ENCODE results near the gene YWHAH.

The YWHAH gene

DNA sequence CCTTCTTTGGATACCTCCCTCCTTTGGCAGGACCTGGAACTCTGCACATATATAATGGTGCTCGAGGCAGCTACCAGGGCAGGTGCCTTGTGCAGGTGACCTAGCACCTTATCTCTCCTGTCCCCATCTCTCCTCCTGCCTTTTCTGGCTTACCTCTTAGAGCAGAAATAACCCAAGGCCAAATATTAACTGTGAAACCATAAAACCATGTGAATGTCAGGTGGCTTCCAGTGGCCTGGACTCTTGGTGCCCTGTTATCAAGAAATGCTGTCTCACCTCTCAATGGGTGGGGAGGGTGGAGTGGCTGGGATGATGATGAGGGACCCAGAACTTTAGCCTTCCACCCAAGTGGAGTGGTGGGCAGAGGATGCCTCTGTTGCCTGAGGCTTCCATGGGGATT is 42.9 kb downstream of the YWHAH start:
- TF ChIP-seq, protein P1, sequence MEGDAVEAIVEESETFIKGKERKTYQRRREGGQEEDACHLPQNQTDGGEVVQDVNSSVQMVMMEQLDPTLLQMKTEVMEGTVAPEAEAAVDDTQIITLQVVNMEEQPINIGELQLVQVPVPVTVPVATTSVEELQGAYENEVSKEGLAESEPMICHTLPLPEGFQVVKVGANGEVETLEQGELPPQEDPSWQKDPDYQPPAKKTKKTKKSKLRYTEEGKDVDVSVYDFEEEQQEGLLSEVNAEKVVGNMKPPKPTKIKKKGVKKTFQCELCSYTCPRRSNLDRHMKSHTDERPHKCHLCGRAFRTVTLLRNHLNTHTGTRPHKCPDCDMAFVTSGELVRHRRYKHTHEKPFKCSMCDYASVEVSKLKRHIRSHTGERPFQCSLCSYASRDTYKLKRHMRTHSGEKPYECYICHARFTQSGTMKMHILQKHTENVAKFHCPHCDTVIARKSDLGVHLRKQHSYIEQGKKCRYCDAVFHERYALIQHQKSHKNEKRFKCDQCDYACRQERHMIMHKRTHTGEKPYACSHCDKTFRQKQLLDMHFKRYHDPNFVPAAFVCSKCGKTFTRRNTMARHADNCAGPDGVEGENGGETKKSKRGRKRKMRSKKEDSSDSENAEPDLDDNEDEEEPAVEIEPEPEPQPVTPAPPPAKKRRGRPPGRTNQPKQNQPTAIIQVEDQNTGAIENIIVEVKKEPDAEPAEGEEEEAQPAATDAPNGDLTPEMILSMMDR (conservative IDR thresholded peaks at IDR 0.05; ENCODE audit: control insufficient read depth, insufficient read depth, low read depth, low read length), result no peak
- no peak for DNase-seq (ENCODE audit: low read depth)
- H3K4me3 ChIP-seq (ENCODE audit: control insufficient read depth, low read depth, low read length), result no peak overlapping the region

DNA sequence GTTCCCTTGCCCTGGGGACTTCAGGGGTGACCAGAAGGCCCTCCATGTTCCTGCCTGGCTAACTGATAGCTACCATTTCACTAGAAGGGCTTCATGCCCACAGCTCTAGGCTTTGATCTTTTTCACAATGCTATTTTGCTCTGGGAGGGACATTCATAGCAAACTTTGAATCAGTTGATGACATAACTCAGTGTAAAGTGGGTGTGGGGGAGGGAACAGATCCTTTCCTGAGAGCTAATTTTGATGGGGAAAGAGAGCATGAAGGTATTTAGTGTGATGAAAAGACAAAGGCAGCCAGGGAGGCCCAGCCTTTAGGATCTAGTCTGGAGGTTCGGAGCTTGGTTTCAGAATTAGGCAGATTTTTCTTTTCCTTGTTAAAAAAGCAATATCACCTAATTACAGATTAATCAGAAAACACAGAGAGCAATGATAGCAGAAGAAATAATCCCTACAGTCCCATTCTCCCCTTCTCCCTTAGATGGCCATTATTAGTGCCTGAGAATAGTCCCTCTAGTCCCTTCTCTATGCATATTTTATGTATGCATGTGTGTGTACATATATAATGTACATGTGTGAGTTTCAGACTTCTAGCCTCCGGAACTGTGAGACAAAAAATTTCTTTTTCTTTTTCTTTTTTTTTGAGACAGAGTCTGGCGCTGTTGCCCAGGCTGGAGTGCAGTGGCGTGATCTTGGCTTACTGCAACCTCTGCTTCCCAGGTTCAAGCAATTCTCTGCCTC is 46.9 kb downstream of the YWHAH start:
- TF ChIP-seq, protein P1 (conservative IDR thresholded peaks at IDR 0.05; ENCODE audit: control insufficient read depth, insufficient read depth, low read depth, low read length), result no peak
- no peak for DNase-seq (ENCODE audit: low read depth)

DNA sequence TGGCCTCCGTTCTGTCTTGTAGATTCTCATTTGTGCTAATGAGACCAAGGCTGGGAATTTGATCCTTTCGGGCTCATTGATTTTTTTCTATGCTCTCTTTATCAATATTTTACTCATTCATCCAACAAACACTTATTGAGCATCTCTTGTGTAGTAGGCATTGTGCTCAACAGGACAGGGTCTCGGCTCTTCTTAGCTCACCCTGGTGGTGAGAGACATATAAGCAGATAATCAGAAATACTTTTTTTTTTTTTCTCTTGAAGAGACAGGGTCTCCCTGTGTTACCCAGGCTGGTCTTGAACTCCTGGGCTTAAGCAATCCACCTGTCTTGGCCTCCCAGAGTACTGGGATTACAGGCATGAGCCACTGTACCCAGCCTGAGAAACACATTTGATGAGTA is 50.7 kb downstream of the YWHAH start:
- H3K4me3 ChIP-seq (ENCODE audit: control insufficient read depth, low read depth, low read length), result no peak overlapping the region
- TF ChIP-seq, protein P1 (conservative IDR thresholded peaks at IDR 0.05; ENCODE audit: control insufficient read depth, insufficient read depth, low read depth, low read length), result peak; percentile 9
- DNase-seq (ENCODE audit: low read depth), result no peak

More for the DNA sequence above, 46.9 kb downstream of the YWHAH start:
- H3K4me3 ChIP-seq (ENCODE audit: control insufficient read depth, low read depth, low read length), result no peak overlapping the region

DNA sequence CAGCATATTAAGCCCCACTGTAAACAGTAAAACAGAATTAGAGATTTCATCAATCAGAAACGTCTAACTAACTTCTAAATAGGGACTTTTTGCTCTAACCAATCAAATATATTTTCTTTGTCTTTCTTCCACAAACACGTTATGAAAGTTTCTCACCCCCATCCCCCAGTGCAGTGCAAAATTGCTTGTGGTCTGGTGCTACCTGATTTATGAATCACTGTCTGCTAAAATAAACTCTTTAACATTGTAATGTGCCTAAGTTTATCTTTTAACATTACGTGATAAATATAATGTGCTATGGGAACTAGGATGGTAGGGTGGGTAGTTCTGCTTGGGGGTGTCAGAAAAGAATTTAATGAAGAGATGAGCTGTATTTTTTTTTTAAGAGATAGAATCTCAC is 51.5 kb downstream of the YWHAH start:
- no peak overlapping the region for H3K4me3 ChIP-seq (ENCODE audit: control insufficient read depth, low read depth, low read length)
- DNase-seq (ENCODE audit: low read depth), result no peak
- TF ChIP-seq, protein P1 (conservative IDR thresholded peaks at IDR 0.05; ENCODE audit: control insufficient read depth, insufficient read depth, low read depth, low read length), result no peak

DNA sequence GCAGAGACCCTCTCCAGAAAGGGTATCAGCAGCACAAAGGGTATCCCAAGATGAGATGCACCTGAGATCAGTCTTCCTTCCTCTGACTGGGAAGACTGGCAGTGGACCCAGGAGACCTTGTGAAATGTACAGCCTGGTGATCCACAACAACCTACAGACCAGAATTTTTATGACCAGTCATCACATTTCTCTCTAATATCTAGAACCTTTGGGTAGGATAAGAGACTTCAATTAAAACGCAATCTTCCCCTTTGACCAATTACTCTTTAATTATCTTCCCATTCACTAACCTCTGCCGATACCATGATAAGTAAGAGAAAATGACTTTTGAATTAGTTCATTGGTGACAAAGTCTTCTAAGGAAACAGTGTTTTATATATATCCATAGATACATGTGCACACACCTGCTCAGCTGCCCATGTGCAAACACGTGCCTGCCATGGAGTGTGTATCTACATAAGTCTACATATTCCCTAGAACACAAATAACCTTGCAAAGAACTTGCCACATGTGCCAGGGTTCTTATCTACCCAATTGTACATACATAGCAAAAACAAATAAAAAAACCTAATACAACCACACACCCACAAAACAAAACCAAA is 54.5 kb downstream of the YWHAH start:
- no peak for DNase-seq (ENCODE audit: low read depth)
- TF ChIP-seq, protein P1 (conservative IDR thresholded peaks at IDR 0.05; ENCODE audit: control insufficient read depth, insufficient read depth, low read depth, low read length), result no peak
- H3K4me3 ChIP-seq (ENCODE audit: control insufficient read depth, low read depth, low read length), result no peak overlapping the region

DNA sequence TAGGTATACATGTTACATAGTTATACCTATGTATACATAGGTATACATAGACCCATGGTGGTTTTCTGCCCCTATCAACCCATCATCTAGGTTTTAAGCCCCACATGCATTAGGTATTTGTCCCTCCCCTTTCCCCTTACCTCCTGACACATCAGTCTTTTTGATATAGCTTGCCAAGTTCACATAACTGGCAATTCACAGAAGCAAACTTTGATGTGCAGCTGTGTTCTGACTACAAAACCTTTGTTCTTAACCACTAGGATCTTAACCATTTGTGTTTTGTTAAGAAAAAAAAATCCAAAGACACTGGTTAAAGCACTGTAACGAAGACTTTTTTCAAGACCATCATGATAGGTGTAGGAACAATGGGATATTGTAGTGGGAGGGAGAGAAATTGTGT is 55.8 kb downstream of the YWHAH start:
- TF ChIP-seq, protein P1 (conservative IDR thresholded peaks at IDR 0.05; ENCODE audit: control insufficient read depth, insufficient read depth, low read depth, low read length), result no peak
- DNase-seq (ENCODE audit: low read depth), result no peak
- no peak overlapping the region for H3K4me3 ChIP-seq (ENCODE audit: control insufficient read depth, low read depth, low read length)

All from fibroblast of mammary gland (primary cell).